HCT116 (cell line): ENCODE data around the gene PCDH15. TPM values are rescaled to one million over a fixed set of nuclear protein-coding genes. Genes with fewer than 3 reads are reported as not detected.

Source experiments
- ATAC-seq: fragments of 200-7000 bp; cut with Tn5 transposase; 2 replicates; pipeline ENCODE4 v1.9.1; 2020; ENCODE audit warnings: mild to moderate bottlenecking, moderate library complexity
- BruUV-seq: library from RNA; stranded (reverse); fragments of 400-500 nt; replicated peaks from 2 replicates; lab custom pipeline; 2021; lab: Mats Ljungman, UMichigan
- CTCF ChIA-PET: fragments of 300-600 bp; sonication (Branson Sonifier 250); formaldehyde crosslinking; loops from one replicate; lab custom pipeline; 2021; ENCODE audit warnings: antibody characterized with exemption; lab: Charles Lee
- POLR2A ChIA-PET: fragments of 300-600, 350-600 bp; sonication (Branson Sonifier 250); formaldehyde crosslinking; loops from one replicate; lab custom pipeline; 2021; ENCODE audit warnings: antibody characterized with exemption; lab: Charles Lee
- RAD21 ChIA-PET, 2 experiments: fragments of 300-600 bp; sonication (Branson Sonifier 250); formaldehyde crosslinking; loops; one replicate each; lab custom pipeline; 2023; ENCODE audit warnings: low total read pairs in 2 of 2; ENCODE audit not compliant: uncharacterized antibody in 2 of 2, unreplicated experiment in 2 of 2, low non-redundant PET in 1 of 2; lab: Charles Lee
- DNase-seq: peaks from one replicate; pipeline ENCODE4 v3.0.0-alpha.2; 2010; ENCODE audit warnings: low read depth, low spot score
- H2AFZ ChIP-seq: fragments of 200-600 bp; shearing (Covaris generic), sonication (generic); 2 replicates; pipeline ENCODE4 v1.6.1; 2017; ENCODE audit warnings: low read depth, mixed run types, mixed read lengths, antibody characterized with exemption, low read length; ENCODE audit not compliant: poor library complexity, severe bottlenecking
- H3K27ac ChIP-seq: 2 replicates; pipeline ENCODE4 v1.5.1; 2012; ENCODE audit warnings: low read depth, low read length
- H3K27me3 ChIP-seq: fragments of 200-600 bp; sonication (generic); 2 replicates; pipeline ENCODE4 v1.6.1; 2016; ENCODE audit warnings: mixed run types, low read length, mixed read lengths; ENCODE audit not compliant: insufficient read depth
- H3K36me3 ChIP-seq, 2 experiments: fragments of 200-500 bp in 1 of 2; fragments of 200-600 bp in 1 of 2; sonication (Bioruptor generic) in 1 of 2; sonication (generic) in 1 of 2; 2 replicates each; pipeline versions ENCODE4 v1.5.1 to v1.6.1; 2014 to 2016; ENCODE audit warnings: low read length in 2 of 2, inconsistent platforms in 1 of 2, mixed read lengths in 1 of 2, mixed run types in 1 of 2; ENCODE audit not compliant: insufficient read depth in 2 of 2, control insufficient read depth in 1 of 2
- H3K4me1 ChIP-seq, 2 experiments: fragments of 200-600 bp in 1 of 2; sonication (generic) in 1 of 2; 2 replicates each; pipeline versions ENCODE4 v1.5.1 to v1.6.1; 2012 to 2017; ENCODE audit warnings: low read length in 2 of 2, inconsistent platforms in 1 of 2, mild to moderate bottlenecking in 1 of 2, mixed read lengths in 1 of 2, mixed run types in 1 of 2, moderate library complexity in 1 of 2; ENCODE audit not compliant: insufficient read depth in 2 of 2, control insufficient read depth in 1 of 2
- H3K4me2 ChIP-seq: fragments of 200-600 bp; sonication (generic); 2 replicates; pipeline ENCODE4 v1.6.1; 2017; ENCODE audit warnings: mixed run types, low read length, mixed read lengths
- H3K4me3 ChIP-seq, 2 experiments: fragments of 200-600 bp in 1 of 2; sonication (generic) in 1 of 2; replicated peaks in 1 of 2; 2 replicates each; pipeline ENCODE4 v1.5.1; 2011 to 2016; ENCODE audit warnings: low read length in 2 of 2, control low read depth in 1 of 2, low read depth in 1 of 2, mild to moderate bottlenecking in 1 of 2, mixed read lengths in 1 of 2, mixed run types in 1 of 2
- H3K79me2 ChIP-seq: fragments of 200-600 bp; sonication (generic); 2 replicates; pipeline ENCODE4 v1.6.1; 2017; ENCODE audit warnings: mild to moderate bottlenecking, mixed run types, low read length, moderate library complexity, mixed read lengths; ENCODE audit not compliant: insufficient read depth
- H3K9ac ChIP-seq: fragments of 200-600 bp; sonication (generic); 2 replicates; pipeline ENCODE4 v1.6.1; 2016; ENCODE audit warnings: low read length, mixed read lengths
- H3K9me2 ChIP-seq: fragments of 200-600 bp; sonication (generic), shearing (Covaris generic); 2 replicates; pipeline ENCODE4 v1.6.1; 2017; ENCODE audit warnings: mixed run types, mild to moderate bottlenecking, moderate library complexity; ENCODE audit not compliant: insufficient read depth
- H3K9me3 ChIP-seq, 2 experiments: fragments of 200-500 bp in 1 of 2; fragments of 200-600 bp in 1 of 2; sonication (Bioruptor generic) in 1 of 2; sonication (generic) in 1 of 2; 2 replicates each; pipeline ENCODE4 v1.6.1; 2014 to 2017; ENCODE audit warnings: low read length in 2 of 2, mixed read lengths in 2 of 2, inconsistent platforms in 1 of 2, low read depth in 1 of 2, mild to moderate bottlenecking in 1 of 2, mixed run types in 1 of 2, moderate library complexity in 1 of 2; ENCODE audit not compliant: control insufficient read depth in 1 of 2, insufficient read depth in 1 of 2
- H4K20me1 ChIP-seq: fragments of 200-600 bp; sonication (generic), shearing (Covaris generic); 2 replicates; pipeline ENCODE4 v1.6.1; 2017; ENCODE audit warnings: mixed run types, mild to moderate bottlenecking, moderate library complexity; ENCODE audit not compliant: insufficient read depth
- ATF3 ChIP-seq: IDR thresholded peaks from 2 replicates; pipeline ENCODE4 v1.6.1; 2012
- CBX3 ChIP-seq: IDR thresholded peaks from 2 replicates; pipeline ENCODE4 v1.6.1; 2012; ENCODE audit warnings: low read depth
- CEBPB ChIP-seq: IDR thresholded peaks from 2 replicates; pipeline ENCODE4 v1.6.1; 2012; ENCODE audit warnings: low read depth
- CTCF ChIP-seq, 3 experiments: fragments of 200-600 bp in 1 of 3; sonication (generic) in 1 of 3; IDR thresholded peaks in 2 of 3; conservative IDR thresholded peaks in 1 of 3; 2 replicates each; pipeline ENCODE4 v1.5.1; 2012 to 2017; ENCODE audit warnings: low read depth in 2 of 3, low read length in 2 of 3, antibody characterized with exemption in 1 of 3, borderline replicate concordance in 1 of 3, control low read depth in 1 of 3, mild to moderate bottlenecking in 1 of 3, mixed read lengths in 1 of 3, mixed run types in 1 of 3, moderate library complexity in 1 of 3; ENCODE audit not compliant: insufficient read depth in 1 of 3
- ELF1 ChIP-seq: IDR thresholded peaks from 2 replicates; pipeline ENCODE4 v1.6.1; 2012; ENCODE audit warnings: low read depth, borderline replicate concordance
- EZH2 ChIP-seq: fragments of 200-600 bp; sonication (generic); IDR thresholded peaks from 2 replicates; pipeline ENCODE4 v1.6.1; 2017; ENCODE audit warnings: antibody characterized with exemption, mixed run types
- JUND ChIP-seq: IDR thresholded peaks from 2 replicates; pipeline ENCODE4 v1.6.1; 2012
- POLR2A ChIP-seq: IDR thresholded peaks from 2 replicates; pipeline ENCODE4 v1.7.0; 2011; ENCODE audit warnings: borderline replicate concordance; ENCODE audit not compliant: insufficient read depth, insufficient read length; ENCODE audit errors: extremely low read depth
- POLR2AphosphoS5 ChIP-seq: IDR thresholded peaks from 2 replicates; pipeline ENCODE4 v1.6.1; 2011; ENCODE audit warnings: mild to moderate bottlenecking, low read depth, low read length, moderate library complexity
- RAD21 ChIP-seq: IDR thresholded peaks from 2 replicates; pipeline ENCODE4 v1.6.1; 2012; ENCODE audit warnings: low read depth, mild to moderate bottlenecking
- REST ChIP-seq: IDR thresholded peaks from 2 replicates; pipeline ENCODE4 v1.6.1; 2012; ENCODE audit warnings: low read depth
- SIN3A ChIP-seq: IDR thresholded peaks from 2 replicates; pipeline ENCODE4 v1.6.1; 2012; ENCODE audit warnings: low read depth
- SP1 ChIP-seq: IDR thresholded peaks from 2 replicates; pipeline ENCODE4 v1.6.1; 2012; ENCODE audit warnings: low read depth
- ZNF274 ChIP-seq: fragments of 200-500 bp; sonication (Bioruptor generic); IDR thresholded peaks from 2 replicates; pipeline ENCODE4 v1.6.1; 2014; ENCODE audit warnings: mild to moderate bottlenecking, low read depth, low read length, inconsistent platforms
- intact Hi-C: fragments of 100-400 bp; cut with micrococcal nuclease; formaldehyde crosslinking; loops from 2 replicates; pipeline ENCODE4 v1.10.0; 2022
- total RNA-seq: library from RNA; stranded (reverse); gene quantifications from one replicate; pipeline ENCODE4 v1.2.1, GENCODE V29; 2021; ENCODE audit not compliant: unreplicated experiment

PCDH15 gene
- total RNA-seq, 1 experiment from 2014 or later = not detected

GRCh38 chr10:54094321-54094720 lies 706.7 kb downstream of the PCDH15 start:
- no peak for TF ChIP-seq RAD21
- no peak for TF ChIP-seq ZNF274
- no peak for TF ChIP-seq SP1
- TF ChIP-seq JUND = no peak
- TF ChIP-seq REST = no peak
- no peak for TF ChIP-seq EZH2
- no peak for TF ChIP-seq POLR2AphosphoS5
- no peak for TF ChIP-seq POLR2A
- TF ChIP-seq ATF3 = no peak
- no peak for TF ChIP-seq CTCF (IDR thresholded peaks at IDR 0.05 in 2 of 3, conservative IDR thresholded peaks at IDR 0.05 in 1 of 3; ENCODE audit: borderline replicate concordance in 1 of 3, insufficient read depth in 1 of 3, low read depth in 2 of 3, low read length in 2 of 3)
- no peak for TF ChIP-seq CBX3
- TF ChIP-seq ELF1 = no peak
- no peak for TF ChIP-seq CEBPB
- no peak for TF ChIP-seq SIN3A
- RAD21 ChIA-PET = no interaction called here
- POLR2A ChIA-PET = no interaction called here
- Histone ChIP-seq H3K9ac (no peak overlapping the region), H3K9me3 (peaks cover 3 to 36% of the 10 kb centered on the region in 2 experiments; a peak in 2 of 4 replicates), H2AFZ (no peak overlapping the region), H3K27ac (no peak overlapping the region), H3K27me3 (no peaks in the 10 kb centered on the region), H3K4me2 (no peak overlapping the region), H3K36me3 (no peaks in the 10 kb centered on the region), H3K4me3 (no peak overlapping the region), H3K4me1 (no peaks in the 10 kb centered on the region), H4K20me1 (no peaks in the 10 kb centered on the region), H3K79me2 (no peaks in the 10 kb centered on the region), H3K9me2 (no peaks in the 10 kb centered on the region)
- ATAC-seq (no peak), DNase-seq (no peak)
- no TSS peak for BruUV-seq
- intact Hi-C loops = no loop called here
- CTCF ChIA-PET = no interaction called here
